Thymus (tissue), 11 donors: ENCODE measurements around the gene FGF19. TPM values are rescaled to one million over a fixed set of nuclear protein-coding genes. Genes with fewer than 3 reads are reported as not detected.

Experiments
- DNase-seq, 9 donors: peaks; one replicate each; pipeline ENCODE4 v3.0.0-alpha.2; 2013; ENCODE audit warnings: low spot score in 9 of 9, low read depth in 6 of 9, missing footprints in 1 of 9
- H3K27ac ChIP-seq, 2 donors: one replicate each; pipeline ENCODE4 v1.5.1; 2013; ENCODE audit warnings: control low read depth in 1 of 2, low read depth in 1 of 2, low read length in 1 of 2, mild to moderate bottlenecking in 1 of 2, moderate library complexity in 1 of 2
- H3K27me3 ChIP-seq, 2 donors: one replicate each; pipeline ENCODE4 v1.5.1; 2013; ENCODE audit warnings: low read length in 1 of 2; ENCODE audit not compliant: control insufficient read depth in 2 of 2, insufficient read depth in 1 of 2
- H3K36me3 ChIP-seq, 2 donors: one replicate each; pipeline ENCODE4 v1.5.1; 2013; ENCODE audit warnings: low read length in 1 of 2, mild to moderate bottlenecking in 1 of 2, moderate library complexity in 1 of 2; ENCODE audit not compliant: control insufficient read depth in 2 of 2, insufficient read depth in 2 of 2
- H3K4me1 ChIP-seq, 2 donors: one replicate each; pipeline ENCODE4 v1.5.1; 2013; ENCODE audit warnings: low read length in 2 of 2; ENCODE audit not compliant: control insufficient read depth in 2 of 2, insufficient read depth in 2 of 2
- H3K4me3 ChIP-seq, 2 donors: one replicate each; pipeline ENCODE4 v1.5.1; 2013; ENCODE audit warnings: low read length in 2 of 2, control low read depth in 1 of 2, mild to moderate bottlenecking in 1 of 2
- H3K9me3 ChIP-seq, 2 donors: one replicate each; pipeline ENCODE4 v1.5.1; 2013; ENCODE audit warnings: low read length in 1 of 2, mild to moderate bottlenecking in 1 of 2; ENCODE audit not compliant: control insufficient read depth in 2 of 2, insufficient read depth in 1 of 2
- WGBS: extraction: QIAGEN DNeasy Blood & Tissue Kit; methylation state at CpG from one replicate; pipeline ENCODE4 v1.1.7; 2013; 5-methylcytosine and 5-hydroxymethylcytosine counted together
- polyA plus RNA-seq: library from polyadenylated mRNA; stranded (reverse); fragments of 200-250 nt; gene quantifications from one replicate; pipeline ENCODE4 v1.2.3, GENCODE V29; 2013
- total RNA-seq: library from RNA; stranded (reverse); fragments of 120-200 nt; gene quantifications from one replicate; pipeline ENCODE4 v1.2.4, GENCODE V29; 2013
- donor health status: healthy.

FGF19 gene
- total and polyA plus RNA-seq, 2 donors, result 0.09 to 0.34 TPM

- Histone ChIP-seq H3K4me1 (peaks cover 0 to 11% of the 10 kb centered on the region in 2 donors), H3K9me3 (no peaks in the 10 kb centered on the region), H3K27ac (no peak overlapping the region), H3K4me3 (no peak overlapping the region), H3K36me3 (peaks cover 0 to 5% of the 10 kb centered on the region in 2 donors), H3K27me3 (no peaks in the 10 kb centered on the region)
- DNase-seq, result no peak
- 94% methylated on average over 14 of the region's 14 CpGs for WGBS
Observed at GRCh38 chr11:69657456-69657910, 46.3 kb downstream of the FGF19 start.

GRCh38 chr11:69656536-69657455 is 47.0 kb downstream of the FGF19 start:
- Histone ChIP-seq H3K27ac (no peak overlapping the region), H3K4me3 (no peak overlapping the region), H3K27me3 (no peaks in the 10 kb centered on the region), H3K9me3 (no peaks in the 10 kb centered on the region), H3K4me1 (peaks cover 0 to 11% of the 10 kb centered on the region in 2 donors), H3K36me3 (peaks cover 0 to 3% of the 10 kb centered on the region in 2 donors)
- WGBS, result 93% methylated on average over 20 of the region's 20 CpGs
- no peak for DNase-seq

GRCh38 chr11:69655479-69656428 is 48.1 kb downstream of the FGF19 start:
- Histone ChIP-seq H3K4me3 (no peak overlapping the region), H3K36me3 (peaks cover 0 to under 1% of the 10 kb centered on the region in 2 donors), H3K4me1 (peaks cover 0 to 11% of the 10 kb centered on the region in 2 donors), H3K27ac (no peak overlapping the region), H3K27me3 (no peaks in the 10 kb centered on the region), H3K9me3 (no peaks in the 10 kb centered on the region)
- 96% methylated on average over 19 of the region's 19 CpGs for WGBS
- DNase-seq, result no peak

- Histone ChIP-seq H3K4me3 (no peak overlapping the region), H3K27ac (no peak overlapping the region), H3K36me3 (no peaks in the 10 kb centered on the region), H3K9me3 (no peaks in the 10 kb centered on the region), H3K27me3 (no peaks in the 10 kb centered on the region), H3K4me1 (peaks cover 0 to 11% of the 10 kb centered on the region in 2 donors)
- no peak for DNase-seq
- 92% methylated on average over 27 of the region's 27 CpGs for WGBS
Observed at GRCh38 chr11:69654660-69655478, 49.0 kb downstream of the FGF19 start.

DNA sequence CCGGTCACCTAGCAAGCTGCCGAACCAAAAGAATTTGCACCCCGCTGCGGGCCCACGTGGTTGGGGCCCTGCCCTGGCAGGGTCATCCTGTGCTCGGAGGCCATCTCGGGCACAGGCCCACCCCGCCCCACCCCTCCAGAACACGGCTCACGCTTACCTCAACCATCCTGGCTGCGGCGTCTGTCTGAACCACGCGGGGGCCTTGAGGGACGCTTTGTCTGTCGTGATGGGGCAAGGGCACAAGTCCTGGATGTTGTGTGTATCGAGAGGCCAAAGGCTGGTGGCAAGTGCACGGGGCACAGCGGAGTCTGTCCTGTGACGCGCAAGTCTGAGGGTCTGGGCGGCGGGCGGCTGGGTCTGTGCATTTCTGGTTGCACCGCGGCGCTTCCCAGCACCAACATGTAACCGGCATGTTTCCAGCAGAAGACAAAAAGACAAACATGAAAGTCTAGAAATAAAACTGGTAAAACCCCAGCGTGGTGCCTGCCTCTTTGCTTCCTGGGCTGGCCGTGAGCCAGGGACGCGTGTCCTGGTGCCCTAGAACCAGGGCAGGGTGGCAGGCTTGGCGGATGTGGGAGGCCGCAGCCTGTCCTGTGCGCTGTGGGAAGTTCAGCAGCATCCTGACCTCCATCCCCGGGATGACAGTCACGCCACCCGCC is 49.7 kb downstream of the FGF19 start:
- WGBS, result 95% methylated on average over 38 of the region's 38 CpGs
- no peak for DNase-seq
- Histone ChIP-seq H3K36me3 (no peaks in the 10 kb centered on the region), H3K4me3 (no peak overlapping the region), H3K27me3 (no peaks in the 10 kb centered on the region), H3K27ac (no peak overlapping the region), H3K4me1 (peaks cover 0 to 15% of the 10 kb centered on the region in 2 donors), H3K9me3 (no peaks in the 10 kb centered on the region)

DNA sequence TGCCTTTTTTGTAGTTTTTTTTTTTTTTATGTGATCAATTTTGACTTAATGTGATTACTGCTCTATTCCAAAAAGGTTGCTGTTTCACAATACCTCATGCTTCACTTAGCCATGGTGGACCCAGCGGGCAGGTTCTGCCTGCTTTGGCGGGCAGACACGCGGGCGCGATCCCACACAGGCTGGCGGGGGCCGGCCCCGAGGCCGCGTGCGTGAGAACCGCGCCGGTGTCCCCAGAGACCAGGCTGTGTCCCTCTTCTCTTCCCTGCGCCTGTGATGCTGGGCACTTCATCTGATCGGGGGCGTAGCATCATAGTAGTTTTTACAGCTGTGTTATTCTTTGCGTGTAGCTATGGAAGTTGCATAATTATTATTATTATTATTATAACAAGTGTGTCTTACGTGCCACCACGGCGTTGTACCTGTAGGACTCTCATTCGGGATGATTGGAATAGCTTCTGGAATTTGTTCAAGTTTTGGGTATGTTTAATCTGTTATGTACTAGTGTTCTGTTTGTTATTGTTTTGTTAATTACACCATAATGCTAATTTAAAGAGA is 50.3 kb downstream of the FGF19 start:
- no peaks in the 10 kb centered on the region for H3K36me3 ChIP-seq
- no peaks in the 10 kb centered on the region for H3K9me3 ChIP-seq
- H3K4me1 ChIP-seq, result peaks cover 0 to 13% of the 10 kb centered on the region in 2 donors
- no peaks in the 10 kb centered on the region for H3K27me3 ChIP-seq
- 97% methylated on average over 23 of the region's 23 CpGs for WGBS
- no peak overlapping the region for H3K4me3 ChIP-seq
- no peak for DNase-seq
- no peak overlapping the region for H3K27ac ChIP-seq

GRCh38 chr11:69652999-69653398 is 50.8 kb downstream of the FGF19 start:
- H3K27ac ChIP-seq, result no peak overlapping the region
- no peaks in the 10 kb centered on the region for H3K9me3 ChIP-seq
- peaks cover 0 to 11% of the 10 kb centered on the region in 2 donors for H3K4me1 ChIP-seq
- no peak overlapping the region for H3K4me3 ChIP-seq
- no peak for DNase-seq
- peaks cover 0 to under 1% of the 10 kb centered on the region in 2 donors for H3K27me3 ChIP-seq
- 92% methylated on average over 11 of the region's 11 CpGs for WGBS
- H3K36me3 ChIP-seq, result no peaks in the 10 kb centered on the region
